Esophagus squamous epithelium (tissue), 4 donors: ENCODE measurements around the gene SCN3B.

ENCODE experiments used
- POLR2A ChIP-seq, 4 donors: fragments of 450-650 bp; IDR thresholded peaks; one replicate each; pipeline ENCODE4 v1.6.1; 2017; ENCODE audit warnings: antibody characterized with exemption in 4 of 4, mild to moderate bottlenecking in 4 of 4, moderate library complexity in 3 of 4
- TF ChIP-seq, protein P1 (sequence below), 6 experiments: fragments of 450-650 bp in 4 of 6; fragments of 200-600 bp in 2 of 6; sonication (generic) in 2 of 6; IDR thresholded peaks; one replicate each; pipeline ENCODE4 v1.5.1; 2016 to 2019; ENCODE audit warnings: antibody characterized with exemption in 6 of 6, mild to moderate bottlenecking in 4 of 6, moderate library complexity in 4 of 6

- TF ChIP-seq, protein P1, sequence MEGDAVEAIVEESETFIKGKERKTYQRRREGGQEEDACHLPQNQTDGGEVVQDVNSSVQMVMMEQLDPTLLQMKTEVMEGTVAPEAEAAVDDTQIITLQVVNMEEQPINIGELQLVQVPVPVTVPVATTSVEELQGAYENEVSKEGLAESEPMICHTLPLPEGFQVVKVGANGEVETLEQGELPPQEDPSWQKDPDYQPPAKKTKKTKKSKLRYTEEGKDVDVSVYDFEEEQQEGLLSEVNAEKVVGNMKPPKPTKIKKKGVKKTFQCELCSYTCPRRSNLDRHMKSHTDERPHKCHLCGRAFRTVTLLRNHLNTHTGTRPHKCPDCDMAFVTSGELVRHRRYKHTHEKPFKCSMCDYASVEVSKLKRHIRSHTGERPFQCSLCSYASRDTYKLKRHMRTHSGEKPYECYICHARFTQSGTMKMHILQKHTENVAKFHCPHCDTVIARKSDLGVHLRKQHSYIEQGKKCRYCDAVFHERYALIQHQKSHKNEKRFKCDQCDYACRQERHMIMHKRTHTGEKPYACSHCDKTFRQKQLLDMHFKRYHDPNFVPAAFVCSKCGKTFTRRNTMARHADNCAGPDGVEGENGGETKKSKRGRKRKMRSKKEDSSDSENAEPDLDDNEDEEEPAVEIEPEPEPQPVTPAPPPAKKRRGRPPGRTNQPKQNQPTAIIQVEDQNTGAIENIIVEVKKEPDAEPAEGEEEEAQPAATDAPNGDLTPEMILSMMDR (IDR thresholded peaks at IDR 0.05), result no peak
- no peak for TF ChIP-seq POLR2A (IDR thresholded peaks at IDR 0.05)
Measured at GRCh38 chr11:123601136-123601535, 53.3 kb downstream of the SCN3B start.
